ENCODE results near the gene OR2G6.
"Not testable (repeated sequence)": the region's sequence is repeated elsewhere in the genome, so short reads cannot be mapped to it uniquely, and the experiment has no call there.

OR2G6 gene

DNA sequence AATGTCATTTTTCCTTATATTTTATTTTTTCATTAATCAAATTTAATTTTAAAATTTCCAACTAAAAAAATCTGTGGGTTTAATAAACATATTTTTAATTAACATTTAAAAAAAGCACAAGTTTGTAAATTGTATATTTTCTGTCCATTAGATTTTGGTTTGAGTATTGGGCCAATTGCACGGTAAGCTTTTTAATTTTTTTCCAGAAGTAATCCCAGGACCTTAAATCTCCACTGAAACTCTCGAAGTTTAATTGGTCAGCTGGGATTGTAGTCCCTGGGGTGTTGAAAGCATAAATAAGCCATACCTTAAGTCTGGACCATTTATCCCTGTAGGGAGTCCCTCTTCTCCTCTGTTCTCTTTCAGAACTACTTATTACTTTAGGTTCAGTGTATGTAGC lies at the start of gene OR2G6:
OR2G6 (plus strand) TSS at position 301 of the 400 bp plus-strand sequence. CDS start 13,574 bp downstream, outside the sequence.
- in situ Hi-C loops (cut with MboI; ENCODE audit: low sequenced_read_pairs), result not testable (repeated sequence)

- in situ Hi-C loops (cut with MboI; ENCODE audit: low sequenced_read_pairs), result not testable (repeated sequence)
Observed at GRCh38 chr1:248459117-248459516, 48.8 kb upstream of the OR2G6 start.

DNA sequence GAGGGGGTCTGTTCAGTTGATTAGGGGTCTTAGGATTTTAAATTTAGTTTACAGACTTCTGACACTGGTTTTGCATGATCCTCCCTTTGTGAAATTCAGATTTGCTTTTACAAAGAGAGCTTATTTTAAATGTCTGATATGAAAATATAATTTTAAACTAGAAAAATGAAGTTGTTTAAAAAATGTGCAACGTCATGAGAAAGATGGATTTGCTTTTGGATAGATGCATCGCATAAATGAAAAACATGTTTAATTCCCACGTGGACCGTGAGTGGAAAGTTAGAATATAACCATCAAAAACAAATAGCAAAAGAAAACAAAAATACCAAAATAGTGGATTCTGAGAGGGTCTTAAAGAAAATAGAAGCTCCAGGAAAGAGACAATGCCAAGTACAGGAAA lies 36.7 kb upstream of the OR2G6 start:
- in situ Hi-C loops (cut with MboI; ENCODE audit: low sequenced_read_pairs), result no loop called here

GRCh38 chr1:248472111-248472510 lies 35.8 kb upstream of the OR2G6 start:
- in situ Hi-C loops (cut with MboI; ENCODE audit: low sequenced_read_pairs), result not testable (repeated sequence)

DNA sequence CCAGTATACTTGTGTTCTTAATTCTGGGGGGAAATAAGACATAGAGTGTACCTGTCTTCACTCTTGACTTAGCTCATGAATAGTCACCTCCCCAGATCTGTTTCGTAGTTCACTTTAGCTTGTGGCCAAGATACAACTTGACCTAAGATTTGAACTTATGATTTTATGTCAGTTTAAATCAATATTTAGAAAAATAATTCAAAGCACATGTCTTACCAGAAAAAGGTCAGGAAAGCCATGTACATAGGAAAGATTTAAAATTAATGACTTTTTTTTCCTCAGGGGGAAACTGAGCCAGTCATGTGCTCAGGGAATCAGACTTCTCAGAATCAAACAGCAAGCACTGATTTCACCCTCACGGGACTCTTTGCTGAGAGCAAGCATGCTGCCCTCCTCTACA lies 34.8 kb upstream of the OR2G6 start, which contains the start of gene OR2T3:
OR2T3 (plus strand) TSS at position 301 of the 400 bp plus-strand sequence; CDS start at position 301, 0 bp downstream.
- in situ Hi-C loops (cut with MboI; ENCODE audit: low sequenced_read_pairs), result not testable (repeated sequence)

- in situ Hi-C loops (cut with MboI; ENCODE audit: low sequenced_read_pairs), result not testable (repeated sequence)
Observed at GRCh38 chr1:248475660-248476059, 32.2 kb upstream of the OR2G6 start.

- in situ Hi-C loops (cut with MboI; ENCODE audit: low sequenced_read_pairs), result not testable (repeated sequence)
Observed at GRCh38 chr1:248481686-248482579, 25.9 kb upstream of the OR2G6 start.

GRCh38 chr1:248488289-248488688 lies 19.6 kb upstream of the OR2G6 start, which contains the start of gene OR2T5:
Gene OR2T5, plus strand, starts transcription at chr1:248488589. Its CDS starts 0 bp downstream, at chr1:248488589.
- in situ Hi-C loops (cut with MboI; ENCODE audit: low sequenced_read_pairs), result not testable (repeated sequence)

- in situ Hi-C loops (cut with MboI; ENCODE audit: low sequenced_read_pairs), result not testable (repeated sequence)
Observed at GRCh38 chr1:248496661-248497060, 11.2 kb upstream of the OR2G6 start.

- in situ Hi-C loops (cut with MboI; ENCODE audit: low sequenced_read_pairs), result not testable (repeated sequence)
Observed at GRCh38 chr1:248500305-248501035, 7.4 kb upstream of the OR2G6 start.

GRCh38 chr1:248510217-248510616 lies 2.3 kb downstream of the OR2G6 start:
- in situ Hi-C loops (cut with MboI; ENCODE audit: low sequenced_read_pairs), result not testable (repeated sequence)

DNA sequence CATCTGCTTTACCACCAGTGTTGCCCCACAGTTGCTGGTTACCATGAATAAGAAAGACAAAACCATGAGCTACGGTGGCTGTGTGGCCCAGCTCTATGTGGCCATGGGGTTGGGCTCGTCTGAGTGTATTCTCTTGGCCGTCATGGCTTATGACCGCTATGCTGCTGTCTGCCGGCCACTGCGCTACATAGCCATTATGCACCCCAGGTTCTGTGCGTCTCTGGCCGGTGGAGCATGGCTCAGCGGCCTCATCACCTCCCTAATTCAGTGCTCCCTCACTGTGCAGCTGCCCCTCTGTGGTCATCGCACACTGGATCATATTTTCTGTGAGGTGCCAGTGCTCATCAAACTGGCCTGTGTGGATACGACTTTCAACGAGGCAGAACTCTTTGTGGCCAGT lies 14.0 kb downstream of the OR2G6 start:
- in situ Hi-C loops (cut with MboI; ENCODE audit: low sequenced_read_pairs), result no loop called here

DNA sequence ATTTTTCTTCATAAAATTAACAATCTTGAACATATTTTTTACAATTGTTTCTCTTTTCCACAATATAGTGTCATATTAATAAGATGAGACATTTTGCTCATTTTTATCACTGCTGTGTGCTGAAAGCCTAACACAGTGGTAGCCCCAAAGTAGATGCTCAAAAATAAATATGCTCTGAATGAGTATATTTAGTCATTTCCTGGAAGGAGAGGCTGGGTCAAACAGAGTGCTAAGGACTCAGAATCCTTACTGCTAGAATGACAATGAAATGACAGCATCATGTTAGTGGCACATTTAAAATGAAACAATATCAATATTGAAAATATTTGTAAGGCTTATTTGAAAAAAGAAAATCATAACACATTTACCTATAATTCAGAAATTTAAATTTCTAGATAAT lies 29.6 kb downstream of the OR2G6 start:
- in situ Hi-C loops (cut with MboI; ENCODE audit: low sequenced_read_pairs), result not testable (repeated sequence)

- in situ Hi-C loops (cut with MboI; ENCODE audit: low sequenced_read_pairs), result not testable (repeated sequence)
Observed at GRCh38 chr1:248547383-248547782, 39.5 kb downstream of the OR2G6 start.

DNA sequence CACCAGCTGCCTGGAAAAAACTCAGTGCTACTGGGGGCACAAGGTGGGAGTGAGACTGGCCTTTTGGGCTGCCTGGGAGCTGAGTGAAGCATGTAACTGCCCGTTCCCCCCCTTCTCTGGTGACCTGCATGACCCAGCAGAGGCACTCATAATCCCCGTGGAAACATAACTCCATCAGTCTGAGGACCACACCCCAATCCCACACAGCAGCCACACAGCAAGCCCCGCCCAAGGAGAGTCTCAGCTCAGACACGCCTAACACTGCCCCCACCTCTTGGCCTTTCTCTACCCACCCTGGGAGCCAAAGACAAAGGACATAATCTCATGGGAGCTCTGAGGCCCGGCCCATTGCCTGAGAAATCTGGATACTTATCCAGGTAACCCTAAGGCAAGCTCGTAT lies 43.2 kb downstream of the OR2G6 start:
- in situ Hi-C loops (cut with MboI; ENCODE audit: low sequenced_read_pairs), result not testable (repeated sequence)

DNA sequence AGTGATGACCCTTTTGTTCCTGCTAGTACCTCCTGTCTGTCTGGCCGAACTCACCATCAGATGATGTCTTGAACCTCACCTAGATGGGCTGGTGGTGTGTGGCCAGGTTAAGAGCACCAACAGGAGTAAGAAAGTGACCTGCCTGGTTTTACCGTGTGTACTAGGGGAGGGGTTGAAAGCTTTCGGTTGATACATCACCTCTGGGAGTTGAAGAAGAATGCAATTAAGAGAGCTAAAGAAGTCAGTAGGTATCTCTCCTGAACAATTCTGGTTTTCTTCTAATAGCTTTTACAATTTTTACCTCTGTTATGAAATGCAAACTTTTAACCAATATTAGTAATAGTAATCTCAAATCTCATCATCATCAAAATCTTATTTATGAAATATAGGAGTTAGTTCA lies 54.8 kb downstream of the OR2G6 start, which contains the start of gene OR2T29:
OR2T29 (minus strand) TSS at position 101 of the 400 bp plus-strand sequence. CDS start 3,281 bp downstream, outside the sequence.
- in situ Hi-C loops (cut with MboI; ENCODE audit: low sequenced_read_pairs), result not testable (repeated sequence)

GRCh38 chr1:248565530-248566373 lies 57.9 kb downstream of the OR2G6 start:
- in situ Hi-C loops (cut with MboI; ENCODE audit: low sequenced_read_pairs), result not testable (repeated sequence)

GRCh38 chr1:248569049-248569448 lies 61.2 kb downstream of the OR2G6 start:
- in situ Hi-C loops (cut with MboI; ENCODE audit: low sequenced_read_pairs), result not testable (repeated sequence)

- in situ Hi-C loops (cut with MboI; ENCODE audit: low sequenced_read_pairs), result not testable (repeated sequence)
Observed at GRCh38 chr1:248570811-248571210, 62.9 kb downstream of the OR2G6 start.

DNA sequence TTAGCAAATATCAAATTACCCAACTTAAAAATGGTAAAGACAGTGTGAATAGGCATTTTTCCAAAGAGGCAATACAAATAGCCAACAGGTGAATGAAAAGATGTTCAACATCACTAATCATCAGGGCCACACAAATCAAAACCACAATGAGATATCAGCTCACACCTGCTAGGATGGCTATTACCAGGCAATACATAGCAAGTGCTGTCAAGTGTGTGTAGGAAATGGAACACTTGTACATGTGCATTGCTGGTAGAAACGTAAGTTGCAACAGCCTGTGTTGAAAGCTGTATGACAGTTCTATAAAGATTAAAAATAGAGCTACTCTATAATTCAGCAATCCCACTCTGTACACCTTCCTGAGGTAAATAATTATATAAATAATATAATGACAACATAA lies 64.2 kb downstream of the OR2G6 start:
- in situ Hi-C loops (cut with MboI; ENCODE audit: low sequenced_read_pairs), result not testable (repeated sequence)
